Trophoblast cell (in vitro differentiated cells and primary cell): Measurements from ENCODE around the gene REN.

Experiments
- DNase-seq, 2 donors: peaks; one replicate each; pipeline ENCODE4 v3.0.0-alpha.2; 2016
- H2AFZ ChIP-seq: 2 replicates; pipeline ENCODE4 v1.6.1; 2013; ENCODE audit warnings: low read length, moderate library complexity, mild to moderate bottlenecking; ENCODE audit not compliant: insufficient read depth, poor library complexity
- H2AK5ac ChIP-seq: 2 replicates; pipeline ENCODE4 v1.6.1; 2013; ENCODE audit warnings: mild to moderate bottlenecking, low read length
- H2BK120ac ChIP-seq: 2 replicates; pipeline ENCODE4 v1.6.1; 2013; ENCODE audit warnings: low read length, mild to moderate bottlenecking, moderate library complexity; ENCODE audit not compliant: insufficient read depth, poor library complexity
- H2BK12ac ChIP-seq: 2 replicates; pipeline ENCODE4 v1.6.1; 2013; ENCODE audit warnings: mild to moderate bottlenecking, low read length, moderate library complexity
- H2BK5ac ChIP-seq: 2 replicates; pipeline ENCODE4 v1.6.1; 2013; ENCODE audit warnings: low read length, low read depth, moderate library complexity, mild to moderate bottlenecking; ENCODE audit not compliant: poor library complexity
- H3K14ac ChIP-seq: 2 replicates; pipeline ENCODE4 v1.6.1; 2013; ENCODE audit warnings: mild to moderate bottlenecking, low read length
- H3K18ac ChIP-seq: 2 replicates; pipeline ENCODE4 v1.6.1; 2013; ENCODE audit warnings: mild to moderate bottlenecking, low read length
- H3K23ac ChIP-seq: 2 replicates; pipeline ENCODE4 v1.6.1; 2013; ENCODE audit warnings: low read length
- H3K27ac ChIP-seq: 2 replicates; pipeline ENCODE4 v1.5.1; 2013; ENCODE audit warnings: low read depth, mild to moderate bottlenecking, inconsistent platforms, low read length, moderate library complexity
- H3K27me3 ChIP-seq: 2 replicates; pipeline ENCODE4 v1.6.1; 2013; ENCODE audit warnings: inconsistent platforms, mild to moderate bottlenecking, low read length, moderate library complexity; ENCODE audit not compliant: insufficient read depth
- H3K36me3 ChIP-seq, 2 experiments: 1 replicate in 1 of 2; 2 replicates in 1 of 2; pipeline ENCODE4 v1.6.1; 2013; ENCODE audit warnings: low read length in 2 of 2, mild to moderate bottlenecking in 2 of 2, moderate library complexity in 1 of 2; ENCODE audit not compliant: insufficient read depth in 2 of 2, control insufficient read depth in 1 of 2
- H3K4ac ChIP-seq: 2 replicates; pipeline ENCODE4 v1.6.1; 2013; ENCODE audit warnings: low read depth, mild to moderate bottlenecking, low read length, moderate library complexity
- H3K4me1 ChIP-seq, 2 experiments: 1 replicate in 1 of 2; 2 replicates in 1 of 2; pipeline ENCODE4 v1.6.1; 2013; ENCODE audit warnings: low read length in 2 of 2, mild to moderate bottlenecking in 2 of 2, moderate library complexity in 1 of 2; ENCODE audit not compliant: insufficient read depth in 2 of 2, control insufficient read depth in 1 of 2
- H3K4me2 ChIP-seq: 2 replicates; pipeline ENCODE4 v1.6.1; 2013; ENCODE audit warnings: inconsistent platforms, mild to moderate bottlenecking, low read length, moderate library complexity
- H3K4me3 ChIP-seq: 2 replicates; pipeline ENCODE4 v1.5.1; 2013; ENCODE audit warnings: mild to moderate bottlenecking, low read depth, low read length, inconsistent platforms
- H3K79me1 ChIP-seq: one replicate; pipeline ENCODE4 v1.6.1; 2013; ENCODE audit warnings: low read length
- H3K79me2 ChIP-seq: 2 replicates; pipeline ENCODE4 v1.6.1; 2013; ENCODE audit warnings: low read length, mild to moderate bottlenecking; ENCODE audit not compliant: control insufficient read depth, insufficient read depth, poor library complexity
- H3K9ac ChIP-seq: 2 replicates; pipeline ENCODE4 v1.6.1; 2013; ENCODE audit warnings: mild to moderate bottlenecking, low read length
- H3K9me3 ChIP-seq: 2 replicates; pipeline ENCODE4 v1.6.1; 2013; ENCODE audit warnings: low read depth, mild to moderate bottlenecking, control low read depth, inconsistent platforms, low read length; ENCODE audit not compliant: insufficient read depth
- H4K12ac ChIP-seq: 2 replicates; pipeline ENCODE4 v1.6.1; 2013; ENCODE audit warnings: low read depth, mild to moderate bottlenecking, low read length, moderate library complexity
- H4K8ac ChIP-seq: 2 replicates; pipeline ENCODE4 v1.6.1; 2013; ENCODE audit warnings: low read depth, mild to moderate bottlenecking, low read length, moderate library complexity
- H4K91ac ChIP-seq: one replicate; pipeline ENCODE4 v1.6.1; 2013; ENCODE audit warnings: low read depth, mild to moderate bottlenecking, low read length, moderate library complexity
- WGBS: extraction: QIAGEN DNeasy Blood & Tissue Kit; methylation state at CpG from one replicate; pipeline ENCODE4 v1.1.7; 2013; ENCODE audit warnings: missing lambda C conversion rate; ENCODE audit not compliant: insufficient read length, insufficient coverage; ENCODE audit errors: extremely low coverage; 5-methylcytosine and 5-hydroxymethylcytosine counted together

REN gene

GRCh38 chr1:204130178-204130577 lies 36.0 kb downstream of the REN start:
- no peak overlapping the region for H4K12ac ChIP-seq
- H4K8ac ChIP-seq: no peak overlapping the region
- DNase-seq: no peak
- no peak overlapping the region for H3K14ac ChIP-seq
- H2BK12ac ChIP-seq: no peak overlapping the region
- H4K91ac ChIP-seq: no peak overlapping the region
- peaks cover 0 to 8% of the 10 kb centered on the region in 2 experiments for H3K4me1 ChIP-seq
- no peak overlapping the region for H2BK5ac ChIP-seq
- no peak overlapping the region for H3K4me3 ChIP-seq
- H3K4me2 ChIP-seq: no peak overlapping the region
- no peak overlapping the region for H3K4ac ChIP-seq
- no peak overlapping the region for H3K27ac ChIP-seq
- H3K36me3 ChIP-seq: peaks cover 26 to 42% of the 10 kb centered on the region in 2 experiments
- H3K18ac ChIP-seq: no peak overlapping the region
- peaks cover 2% of the 10 kb centered on the region for H3K79me1 ChIP-seq
- H3K79me2 ChIP-seq: no peaks in the 10 kb centered on the region
- H3K23ac ChIP-seq: no peak overlapping the region
- WGBS: no CpG with 5 or more reads among the region's 4 CpGs
- no peak overlapping the region for H2AK5ac ChIP-seq
- H3K9me3 ChIP-seq: no peaks in the 10 kb centered on the region
- H2AFZ ChIP-seq: no peak overlapping the region
- H3K9ac ChIP-seq: no peak overlapping the region
- H2BK120ac ChIP-seq: no peak overlapping the region
- H3K27me3 ChIP-seq: no peaks in the 10 kb centered on the region

- DNase-seq: peak; percentile 76 to 79
- Histone ChIP-seq H3K79me2 (no peaks in the 10 kb centered on the region), H2AFZ (no peak overlapping the region), H3K9ac (no peak overlapping the region), H3K4ac (no peak overlapping the region), H3K27me3 (no peaks in the 10 kb centered on the region), H4K8ac (peak overlapping the region; percentile 63), H3K27ac (no peak overlapping the region), H3K23ac (no peak overlapping the region), H3K79me1 (peaks cover 2% of the 10 kb centered on the region), H3K14ac (peak overlapping the region; percentile 6), H3K36me3 (peaks cover 30 to 41% of the 10 kb centered on the region in 2 experiments), H3K9me3 (no peaks in the 10 kb centered on the region), H3K18ac (no peak overlapping the region), H4K12ac (no peak overlapping the region), H2BK12ac (peak overlapping the region; percentile 16), H3K4me1 (peaks cover 0 to 8% of the 10 kb centered on the region in 2 experiments), H4K91ac (no peak overlapping the region), H2BK120ac (no peak overlapping the region), H3K4me3 (no peak overlapping the region), H2BK5ac (no peak overlapping the region), H2AK5ac (no peak overlapping the region), H3K4me2 (peak overlapping the region; percentile 27)
- no CpG with 5 or more reads among the region's 29 CpGs for WGBS
Measured at GRCh38 chr1:204128964-204129896, 36.9 kb downstream of the REN start.

GRCh38 chr1:204128464-204128963 lies 37.6 kb downstream of the REN start:
- no peak for DNase-seq
- H3K27ac ChIP-seq: no peak overlapping the region
- H3K36me3 ChIP-seq: peaks cover 33 to 43% of the 10 kb centered on the region in 2 experiments
- H3K23ac ChIP-seq: no peak overlapping the region
- no peak overlapping the region for H4K12ac ChIP-seq
- H3K4me1 ChIP-seq: peaks cover 0 to 8% of the 10 kb centered on the region in 2 experiments
- peak overlapping the region; percentile 15 for H3K9ac ChIP-seq
- H3K4me3 ChIP-seq: no peak overlapping the region
- H3K4me2 ChIP-seq: no peak overlapping the region
- no peak overlapping the region for H3K18ac ChIP-seq
- no CpG with 5 or more reads among the region's 4 CpGs for WGBS
- no peak overlapping the region for H2BK12ac ChIP-seq
- no peak overlapping the region for H2BK120ac ChIP-seq
- H3K79me1 ChIP-seq: peaks cover 2% of the 10 kb centered on the region
- H3K4ac ChIP-seq: no peak overlapping the region
- H3K79me2 ChIP-seq: no peaks in the 10 kb centered on the region
- no peak overlapping the region for H2AK5ac ChIP-seq
- H2BK5ac ChIP-seq: no peak overlapping the region
- H4K91ac ChIP-seq: no peak overlapping the region
- peak overlapping the region; percentile 30 for H4K8ac ChIP-seq
- H3K27me3 ChIP-seq: no peaks in the 10 kb centered on the region
- H3K9me3 ChIP-seq: no peaks in the 10 kb centered on the region
- H2AFZ ChIP-seq: no peak overlapping the region
- H3K14ac ChIP-seq: no peak overlapping the region

GRCh38 chr1:204127597-204128242 lies 38.4 kb downstream of the REN start:
- H3K27ac ChIP-seq: no peak overlapping the region
- no peak overlapping the region for H2BK12ac ChIP-seq
- H4K91ac ChIP-seq: no peak overlapping the region
- peak; percentile 77 to 81 for DNase-seq
- no peak overlapping the region for H4K8ac ChIP-seq
- H3K27me3 ChIP-seq: no peaks in the 10 kb centered on the region
- H2AK5ac ChIP-seq: no peak overlapping the region
- no peak overlapping the region for H3K4me3 ChIP-seq
- no peaks in the 10 kb centered on the region for H3K79me2 ChIP-seq
- peaks cover 2% of the 10 kb centered on the region for H3K9me3 ChIP-seq
- peaks cover 41 to 51% of the 10 kb centered on the region in 2 experiments for H3K36me3 ChIP-seq
- H2BK120ac ChIP-seq: no peak overlapping the region
- H3K18ac ChIP-seq: no peak overlapping the region
- H3K4me1 ChIP-seq: peaks cover 0 to 8% of the 10 kb centered on the region in 2 experiments
- WGBS: no CpG with 5 or more reads among the region's 5 CpGs
- no peak overlapping the region for H3K9ac ChIP-seq
- no peak overlapping the region for H2AFZ ChIP-seq
- peaks cover 2% of the 10 kb centered on the region for H3K79me1 ChIP-seq
- H3K4me2 ChIP-seq: no peak overlapping the region
- no peak overlapping the region for H4K12ac ChIP-seq
- H3K14ac ChIP-seq: no peak overlapping the region
- no peak overlapping the region for H2BK5ac ChIP-seq
- no peak overlapping the region for H3K4ac ChIP-seq
- H3K23ac ChIP-seq: no peak overlapping the region
